GM12801 (cell line): ENCODE results near the gene GSX2.

ENCODE experiments used
- CTCF ChIP-seq: IDR thresholded peaks from one replicate; pipeline ENCODE4 v1.5.1; 2011; ENCODE audit warnings: control low read depth; ENCODE audit not compliant: insufficient read length; ENCODE audit errors: extremely low read depth

Gene GSX2

DNA sequence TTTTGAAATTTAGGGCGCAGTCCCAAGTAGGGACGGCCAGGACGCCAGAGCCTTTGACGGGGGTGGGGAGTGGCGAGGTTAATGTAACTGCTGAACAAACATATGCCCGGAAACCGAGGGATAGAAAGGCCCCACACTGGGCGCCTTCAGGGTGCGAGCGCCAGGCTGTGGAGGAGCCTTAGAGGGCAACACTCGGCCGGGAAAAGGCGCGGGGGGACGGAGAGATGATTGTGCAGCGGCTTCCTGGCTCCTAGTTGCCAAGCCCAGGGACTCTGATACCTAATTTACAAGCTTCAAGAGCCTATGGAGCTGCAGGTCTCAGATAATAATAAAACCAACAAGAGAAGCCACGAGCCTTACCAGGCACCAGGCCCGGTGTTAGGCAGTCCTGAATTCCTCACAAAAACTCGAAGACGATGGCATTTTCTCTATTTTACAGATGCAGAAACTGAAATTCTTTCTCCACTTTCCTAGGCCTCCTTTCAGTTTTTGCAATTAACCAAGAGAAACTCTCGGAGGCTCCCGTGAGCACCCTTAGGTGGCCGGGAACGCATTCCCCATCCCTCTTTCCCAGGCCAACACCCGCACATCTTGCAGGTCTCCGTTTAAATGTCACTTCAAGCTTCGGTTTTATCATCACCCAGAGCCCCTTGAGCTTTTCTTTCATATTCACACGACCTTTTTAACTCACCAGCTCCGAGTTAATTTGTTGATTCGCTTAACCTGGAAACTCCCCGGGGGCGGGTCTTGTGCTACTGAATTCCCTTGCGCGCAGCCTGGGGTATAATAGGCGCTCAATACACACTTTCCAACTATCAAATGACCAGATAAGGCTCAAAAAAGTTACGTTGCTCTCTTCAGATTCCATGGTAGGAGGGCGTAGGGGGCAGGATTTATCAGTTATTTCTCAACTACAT lies 6.4 kb upstream of the GSX2 start:
- no peak for TF ChIP-seq CTCF

GRCh38 chr4:54094451-54094850 lies 5.5 kb upstream of the GSX2 start:
- TF ChIP-seq CTCF, result no peak

- no peak for TF ChIP-seq CTCF
Observed at GRCh38 chr4:54095110-54095825, 4.7 kb upstream of the GSX2 start.

- TF ChIP-seq CTCF, result no peak
Observed at GRCh38 chr4:54096295-54096962, 3.5 kb upstream of the GSX2 start.

GRCh38 chr4:54097152-54097551 lies 2.8 kb upstream of the GSX2 start:
- TF ChIP-seq CTCF, result no peak

GRCh38 chr4:54098375-54098774 lies 1.6 kb upstream of the GSX2 start:
- TF ChIP-seq CTCF, result no peak

GRCh38 chr4:54099287-54099747 lies 646 bp upstream of the GSX2 start:
- TF ChIP-seq CTCF, result no peak
